ENCODE data around the gene EIF2S1. TPM values are rescaled to one million over a fixed set of nuclear protein-coding genes. Genes with fewer than 3 reads are reported as not detected.
"Not testable (repeated sequence)": the region's sequence is repeated elsewhere in the genome, so short reads cannot be mapped to it uniquely, and the experiment has no call there.

EIF2S1 gene
- total RNA-seq, 1 donor from 2014 or later = 92.8 TPM

DNA sequence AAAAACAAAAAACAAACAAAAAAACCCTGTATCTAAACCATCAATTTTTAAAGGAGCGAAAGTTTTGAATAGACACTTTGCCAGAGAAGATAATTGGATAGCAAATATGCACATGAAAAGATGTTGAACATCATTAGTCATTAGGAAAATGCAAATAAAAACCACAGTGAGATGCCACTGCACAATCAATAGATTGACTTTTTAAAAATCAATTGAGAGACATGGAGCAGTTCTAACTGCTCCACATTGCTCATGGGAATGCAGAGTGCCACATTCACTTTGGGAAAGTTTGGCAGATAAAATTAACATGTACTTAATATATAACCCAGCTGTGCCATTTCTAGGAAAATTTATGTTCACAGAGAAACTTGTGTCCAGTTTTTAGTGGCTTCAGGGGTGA is 12.7 kb downstream of the EIF2S1 start:
- no peak for DNase-seq

DNA sequence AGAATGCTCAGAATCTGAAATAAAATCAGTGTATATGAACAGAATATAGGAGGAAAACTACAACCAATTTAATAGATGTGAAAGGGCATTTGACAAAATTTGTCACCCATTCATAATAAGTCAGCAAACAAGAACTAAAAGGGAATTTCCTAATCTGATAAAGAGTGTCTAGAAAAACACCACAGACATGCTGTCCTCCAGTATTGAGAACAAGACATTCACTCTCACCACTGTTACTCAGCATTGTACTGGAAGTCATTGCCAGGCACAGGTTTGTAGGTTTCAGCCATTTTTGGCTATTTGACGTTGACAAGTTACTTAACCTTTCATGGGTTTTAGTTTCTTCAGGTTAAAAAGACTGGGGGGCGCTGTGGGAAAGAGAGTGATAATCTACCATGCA is 13.2 kb downstream of the EIF2S1 start:
- no peak for DNase-seq

DNA sequence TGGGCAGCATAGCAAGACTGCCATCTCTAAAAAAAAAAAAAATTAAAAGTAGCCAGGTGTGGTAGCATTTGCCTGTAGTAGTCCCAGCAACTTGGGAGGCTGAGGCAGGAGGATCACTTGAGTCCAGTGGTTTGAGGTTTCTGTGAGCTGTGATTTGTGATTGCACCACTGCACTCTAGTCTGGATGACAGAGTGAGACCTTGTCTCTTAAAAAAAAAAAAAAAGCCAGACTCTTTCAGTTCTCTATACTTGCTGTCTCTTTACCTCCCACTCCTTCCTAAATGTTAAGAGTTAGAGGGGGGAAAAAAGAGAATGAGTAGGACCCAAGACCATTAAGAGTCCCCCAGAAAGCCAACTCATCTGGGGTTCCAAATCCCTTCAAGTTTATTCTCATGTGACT is 17.8 kb downstream of the EIF2S1 start:
- no peak for DNase-seq

DNA sequence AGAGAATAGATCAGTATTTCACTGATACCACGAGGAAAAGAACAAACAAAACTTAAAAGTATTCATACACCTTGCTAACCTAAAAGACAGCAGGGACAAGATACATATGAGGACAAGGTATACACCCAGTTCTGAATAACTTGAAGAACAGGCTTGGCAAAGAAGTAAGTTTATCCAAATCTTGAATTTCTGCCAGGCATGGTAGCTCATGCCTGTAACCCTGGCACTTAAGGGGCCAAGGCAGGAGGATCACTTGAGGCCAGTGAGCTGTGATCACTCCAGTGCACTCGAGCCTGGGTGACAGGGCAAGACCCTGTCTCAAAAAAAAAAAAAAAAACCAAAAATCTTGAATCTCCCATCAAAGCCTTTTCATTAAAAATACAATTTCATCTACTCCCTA is 25.0 kb downstream of the EIF2S1 start:
- no peak for DNase-seq

DNA sequence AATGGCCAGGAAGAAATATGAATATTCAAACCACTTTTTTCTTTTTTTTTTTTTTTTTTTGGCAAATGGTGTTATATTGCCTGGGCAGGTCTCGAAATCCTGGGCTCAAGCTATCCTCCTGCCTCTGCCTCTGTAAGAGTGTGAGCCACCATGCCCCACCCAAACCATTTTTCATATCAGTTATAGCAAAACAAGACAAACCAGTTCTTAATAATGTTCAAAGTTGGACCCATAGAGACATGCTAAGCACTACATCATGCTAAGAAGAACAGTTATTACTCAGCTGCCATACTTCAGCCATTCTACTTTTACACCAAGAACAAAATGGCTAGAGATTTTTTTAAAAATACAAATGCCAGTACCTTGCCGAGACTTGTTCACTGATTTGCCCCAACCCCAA is 25.5 kb downstream of the EIF2S1 start:
- no peak for DNase-seq

DNA sequence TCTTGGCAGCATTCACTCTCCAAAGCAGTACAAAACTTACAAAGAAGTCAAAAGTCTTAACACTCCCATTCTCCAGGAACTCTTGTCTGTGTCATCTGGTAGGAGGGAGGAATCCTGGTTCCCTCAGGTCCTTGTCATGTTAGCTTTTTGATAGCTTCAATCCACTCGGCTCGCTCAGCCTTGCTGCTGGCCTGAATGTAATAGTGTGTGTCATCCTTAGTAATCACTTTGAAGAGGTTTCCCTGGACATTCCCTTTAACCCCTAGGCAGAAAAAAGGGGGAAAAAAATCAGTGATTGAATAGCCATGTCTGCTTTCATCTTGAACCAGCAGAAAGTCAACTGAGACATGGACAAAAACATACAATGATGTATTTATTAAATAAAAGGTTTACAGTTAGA is 27.1 kb downstream of the EIF2S1 start:
- DNase-seq = no peak

DNA sequence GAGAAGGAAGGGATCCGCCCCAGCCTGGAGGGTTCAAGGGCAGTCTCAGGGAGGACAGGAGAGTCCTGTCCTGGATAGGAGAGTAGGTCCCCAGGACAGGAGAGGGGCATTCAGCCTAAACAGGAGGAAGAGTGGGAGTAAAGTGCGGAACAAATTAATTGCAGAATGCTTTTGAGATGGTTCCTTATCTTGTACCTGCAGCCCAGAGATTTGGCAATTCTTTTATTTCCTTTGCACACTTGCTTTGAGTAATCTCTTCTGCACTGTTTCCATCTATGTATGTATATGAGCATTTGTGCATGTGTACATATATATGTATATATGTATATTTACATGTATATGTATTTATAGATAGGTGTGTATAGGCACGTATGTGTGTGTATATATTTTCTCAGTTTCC is 29.1 kb downstream of the EIF2S1 start:
- DNase-seq = no peak

DNA sequence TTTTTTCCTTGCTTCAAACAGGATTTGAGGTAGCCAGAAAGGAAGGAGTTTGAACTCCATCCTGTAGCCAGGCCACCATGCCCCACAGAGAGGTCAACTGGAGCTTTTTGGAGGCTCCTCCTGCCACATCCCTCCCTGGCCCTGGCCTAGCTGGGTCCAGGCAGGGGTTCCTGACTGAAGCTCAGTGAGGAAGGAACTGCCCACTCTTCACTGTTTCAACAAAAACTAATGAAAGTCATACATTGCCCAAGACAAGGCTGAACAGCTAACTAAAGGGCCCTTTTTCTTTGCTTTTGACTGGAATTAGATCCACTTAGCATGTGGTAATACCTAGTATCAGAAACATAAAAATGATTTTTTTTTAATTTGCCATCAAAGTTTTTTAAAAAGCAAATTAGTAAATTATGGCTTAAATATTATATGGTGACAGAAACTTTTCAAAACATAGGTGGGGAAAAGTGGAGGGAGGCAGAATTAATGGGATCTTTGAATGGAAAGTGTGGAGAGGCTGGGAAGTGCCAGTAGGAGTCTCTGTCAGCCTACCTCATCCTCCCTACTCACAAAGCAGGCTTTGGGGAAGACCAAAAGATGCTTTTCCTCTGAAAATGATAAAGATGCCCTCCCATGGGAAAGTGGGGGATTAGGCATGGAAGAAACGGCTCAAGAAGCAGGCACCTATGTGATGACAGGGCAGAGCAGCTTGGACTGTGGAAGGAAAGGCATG is 29.8 kb downstream of the EIF2S1 start:
- DNase-seq = no peak

DNA sequence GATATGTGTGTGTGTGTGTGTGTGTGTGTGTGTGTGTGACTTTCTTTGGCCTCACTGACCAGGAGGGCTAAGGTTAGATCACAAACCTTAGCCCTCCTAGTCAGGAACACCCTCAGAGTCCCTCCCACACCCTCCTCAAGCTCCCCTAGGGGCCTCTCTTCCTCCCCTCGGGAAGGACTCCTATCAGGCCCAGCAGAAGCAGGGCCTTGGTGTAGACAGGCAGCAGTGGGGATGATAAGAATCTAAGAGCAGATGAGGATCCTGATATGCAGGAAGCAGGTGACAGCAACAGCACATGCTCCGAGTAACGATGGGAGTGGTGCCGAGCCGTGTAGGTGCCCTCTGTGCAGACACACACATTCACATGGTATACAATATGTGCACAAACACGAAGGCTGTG is 31.1 kb downstream of the EIF2S1 start:
- no peak for DNase-seq

DNA sequence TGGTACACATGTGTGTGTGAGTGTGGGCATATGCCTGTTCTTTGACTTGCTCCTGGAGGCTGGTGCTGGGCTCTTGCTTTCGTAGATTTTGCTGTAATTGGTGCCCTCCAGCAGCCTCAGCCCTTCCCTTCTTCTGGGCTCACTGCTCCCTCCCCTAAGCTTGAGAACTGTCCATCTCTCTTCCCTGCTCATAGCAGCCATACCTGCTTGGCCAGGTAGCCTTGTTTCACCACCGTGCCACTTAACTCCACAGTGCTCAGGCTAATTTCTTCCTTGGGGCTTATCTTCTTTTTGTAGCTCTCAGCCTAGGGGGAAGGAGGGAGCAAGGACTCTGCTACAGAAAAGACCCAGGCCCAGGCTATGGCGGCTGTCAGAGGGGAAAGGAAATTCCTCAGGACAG is 32.0 kb downstream of the EIF2S1 start:
- DNase-seq = no peak

DNA sequence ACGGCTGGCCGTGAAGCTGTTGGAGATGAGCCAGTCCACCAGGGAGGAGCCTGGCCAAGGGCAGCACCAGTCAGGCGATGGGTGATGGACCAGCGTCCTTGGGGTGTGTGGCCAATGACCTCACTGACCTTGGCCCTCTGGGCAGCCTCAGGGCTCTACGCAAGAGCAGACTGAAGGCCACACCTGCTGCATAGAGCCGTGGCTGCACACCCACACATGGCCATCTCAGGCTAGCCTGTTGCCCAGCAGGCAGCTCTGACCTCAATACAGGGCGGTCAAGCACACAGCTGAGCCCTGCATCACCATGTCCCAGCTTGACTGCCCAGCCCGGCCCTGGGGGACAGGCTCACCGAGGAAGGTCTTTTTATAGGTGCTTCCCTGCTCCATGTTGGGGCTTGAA is 32.7 kb downstream of the EIF2S1 start:
- DNase-seq = no peak

DNA sequence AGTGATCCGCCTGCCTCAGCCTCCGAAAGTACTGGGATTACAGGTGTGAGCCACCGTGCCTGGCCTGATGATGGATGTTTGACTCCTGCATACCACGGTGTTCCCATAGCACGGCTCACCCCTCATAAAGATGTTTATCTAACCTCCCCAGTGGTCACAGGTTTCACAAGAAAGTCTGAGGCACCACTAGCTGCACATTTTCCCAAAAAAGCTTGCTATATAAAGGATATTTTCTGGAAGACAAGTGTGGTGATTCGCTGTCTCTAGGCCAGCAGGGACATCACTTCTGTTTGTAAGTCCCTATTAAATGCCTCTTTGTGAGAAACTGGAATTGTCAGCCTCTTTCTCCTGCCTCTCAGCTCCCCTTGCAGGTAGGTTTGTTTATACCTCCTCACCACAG is 33.6 kb downstream of the EIF2S1 start:
- DNase-seq = no peak

DNA sequence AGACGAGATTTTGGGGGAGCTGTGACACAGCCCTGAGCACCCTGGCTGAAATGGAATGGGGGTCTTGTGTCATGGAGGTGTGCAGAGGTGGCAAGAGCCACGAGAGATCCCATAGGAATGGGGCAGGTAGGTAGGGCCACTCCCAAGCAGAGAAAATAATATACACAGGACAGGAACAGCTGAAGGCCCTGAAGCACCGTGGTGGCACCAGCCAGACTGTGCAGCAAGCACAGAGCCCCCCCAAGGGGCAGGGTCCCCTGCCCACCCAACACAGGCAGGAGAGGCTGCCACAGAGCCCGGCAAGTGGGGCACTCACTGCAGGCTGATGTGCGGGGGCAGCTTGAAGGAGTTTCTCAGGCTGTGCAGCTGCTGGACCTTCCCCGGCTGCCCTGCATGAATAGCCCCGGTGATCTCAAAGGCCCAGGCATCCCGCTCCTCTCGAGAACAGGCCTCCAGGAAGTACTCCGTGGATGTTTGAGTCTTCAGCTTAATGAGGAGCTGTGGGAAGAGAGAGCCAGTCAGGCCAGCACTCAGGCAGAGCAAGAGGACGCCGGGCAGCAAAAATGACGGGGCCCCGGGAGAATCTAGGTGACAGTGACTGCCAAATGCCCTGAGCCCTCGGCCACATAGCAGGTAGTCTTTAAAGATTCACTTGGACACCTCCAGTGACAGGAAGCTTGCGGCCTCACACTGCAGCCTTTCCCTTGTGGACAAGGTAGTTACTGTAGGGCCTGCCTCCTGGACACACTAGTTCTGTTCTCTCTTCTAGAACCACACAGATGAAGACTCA is 35.2 kb downstream of the EIF2S1 start:
- no peak for DNase-seq

DNA sequence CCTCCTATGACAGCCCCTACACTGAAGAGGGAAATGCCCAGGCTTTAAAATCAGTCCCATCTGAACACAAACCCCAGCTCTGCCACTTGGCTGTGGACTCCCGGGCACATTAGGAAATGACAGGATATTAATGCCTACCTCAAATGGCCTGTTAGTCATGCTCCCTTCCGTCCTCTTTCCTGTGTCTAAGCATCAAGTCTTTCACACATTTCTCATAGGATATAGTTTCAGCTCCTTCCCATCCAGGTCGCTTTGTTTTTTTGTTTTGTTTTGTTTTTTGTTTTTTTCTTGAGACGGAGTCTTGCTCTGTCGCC is 35.7 kb downstream of the EIF2S1 start:
- DNase-seq = no peak

DNA sequence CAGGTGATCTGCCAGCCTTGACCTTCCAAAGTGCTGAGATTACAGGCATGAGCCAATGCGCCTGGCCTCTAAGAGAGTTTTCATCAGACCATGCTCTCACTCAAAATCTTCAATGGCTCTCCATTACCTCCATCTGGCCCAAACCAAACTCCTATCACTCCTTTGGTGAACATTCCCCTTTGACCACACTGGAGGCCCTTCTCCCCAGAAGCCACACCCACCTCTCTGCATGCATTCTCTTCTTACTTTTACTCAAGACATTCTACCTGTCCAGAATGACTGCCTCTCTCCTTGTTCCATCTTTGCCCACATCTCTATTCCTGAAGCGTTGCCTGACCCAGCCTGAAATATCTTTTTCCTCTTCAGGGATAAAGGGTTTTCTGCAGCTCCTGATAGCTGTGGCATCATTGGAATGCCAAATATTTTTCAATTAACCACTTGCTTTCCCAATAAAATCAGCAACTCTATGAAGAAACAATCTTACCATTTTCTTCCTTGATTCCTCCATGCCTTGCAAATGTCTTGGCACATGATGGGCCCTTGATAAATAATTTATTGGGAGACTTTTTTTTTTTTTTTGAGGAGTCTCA is 36.3 kb downstream of the EIF2S1 start:
- DNase-seq = no peak

DNA sequence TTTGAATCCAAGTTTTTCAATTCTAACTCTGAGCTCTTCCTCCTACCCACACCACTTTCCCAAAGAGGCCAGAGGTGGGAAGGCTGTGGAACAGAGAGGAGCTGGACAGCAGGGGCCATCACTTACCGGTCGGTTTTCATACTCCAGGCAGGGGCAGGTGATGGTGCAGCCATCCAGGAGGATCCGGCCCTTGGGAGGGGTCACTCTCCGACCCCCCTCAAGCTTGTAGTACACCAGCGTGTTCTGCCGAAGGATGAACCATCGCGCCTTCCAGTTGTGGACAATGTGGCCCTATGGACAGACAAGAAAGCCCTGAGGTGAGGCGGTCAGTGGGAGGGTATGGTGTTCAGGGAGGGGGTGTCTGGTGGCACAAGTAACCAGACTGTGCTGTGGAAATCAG is 37.4 kb downstream of the EIF2S1 start:
- DNase-seq = no peak

DNA sequence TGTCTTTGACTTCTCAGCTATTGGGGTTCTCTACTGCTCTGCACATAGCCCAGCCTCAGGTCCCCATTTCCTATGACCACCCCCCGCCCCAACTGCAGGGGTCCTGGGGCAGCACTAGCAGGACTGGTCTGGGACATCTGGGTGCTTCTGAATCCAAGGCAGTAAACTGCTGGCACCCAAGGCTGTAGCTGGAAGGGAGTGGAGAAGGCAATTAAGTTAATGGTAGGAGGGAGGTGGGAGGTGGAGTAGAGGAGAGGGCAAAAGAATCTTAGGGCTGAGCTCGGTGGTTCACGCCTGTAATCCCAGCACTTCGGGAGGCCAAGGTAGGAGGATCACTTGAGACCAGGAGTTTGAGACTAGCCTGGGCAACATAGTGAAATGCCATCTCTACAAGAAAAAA is 40.3 kb downstream of the EIF2S1 start:
- DNase-seq = no peak

DNA sequence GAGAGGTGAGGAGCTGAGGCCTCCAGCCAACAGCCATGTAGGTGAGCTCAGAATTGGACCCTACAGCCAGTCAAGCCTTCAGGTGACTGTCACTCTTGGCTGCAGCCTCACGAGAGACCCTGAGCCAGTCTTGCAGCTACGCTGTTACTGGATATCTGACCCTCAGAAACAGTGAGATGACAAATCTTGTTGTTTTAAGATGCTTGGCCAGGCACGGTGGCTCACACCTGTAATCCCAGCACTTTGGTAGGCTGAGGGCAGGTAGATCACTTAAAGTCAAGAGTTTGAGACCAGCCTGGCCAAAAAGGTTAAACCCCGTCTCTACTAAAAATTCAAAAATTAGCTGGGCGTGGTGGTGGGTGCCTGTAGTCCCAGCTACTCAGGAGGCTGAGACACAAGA is 45.6 kb downstream of the EIF2S1 start:
- DNase-seq = no peak

DNA sequence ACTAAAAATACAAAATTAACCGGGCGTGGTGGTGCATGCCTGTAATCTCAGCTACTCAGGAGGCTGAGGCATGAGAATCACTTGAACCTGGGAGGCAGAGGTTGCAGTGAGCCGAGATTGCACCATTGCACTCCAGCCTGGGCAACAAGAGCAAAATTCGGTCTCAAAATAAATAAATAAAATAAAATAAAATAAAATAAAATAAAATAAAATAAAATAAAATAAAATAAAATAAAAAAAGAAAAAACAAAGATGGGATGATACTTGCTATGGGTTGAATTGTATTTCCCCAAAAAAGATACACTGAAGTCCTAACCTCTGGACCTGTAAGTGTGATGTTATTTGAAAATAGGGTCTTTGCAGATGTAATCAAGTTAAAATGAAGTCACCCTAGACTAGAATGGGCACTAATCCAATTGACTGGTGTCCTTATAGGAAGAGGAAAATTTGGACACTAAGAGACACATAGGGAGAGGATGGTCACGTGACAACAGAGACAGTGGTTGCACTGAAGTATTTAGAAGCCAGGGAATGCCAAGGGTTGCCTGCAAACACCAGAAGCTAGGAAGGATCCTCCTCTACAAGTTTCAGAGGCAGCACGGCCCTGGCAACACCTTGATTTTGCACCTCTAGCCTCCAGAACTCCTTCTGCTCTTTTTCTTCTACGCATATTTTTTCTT is 48.1 kb downstream of the EIF2S1 start:
- not testable (repeated sequence) for DNase-seq

DNA sequence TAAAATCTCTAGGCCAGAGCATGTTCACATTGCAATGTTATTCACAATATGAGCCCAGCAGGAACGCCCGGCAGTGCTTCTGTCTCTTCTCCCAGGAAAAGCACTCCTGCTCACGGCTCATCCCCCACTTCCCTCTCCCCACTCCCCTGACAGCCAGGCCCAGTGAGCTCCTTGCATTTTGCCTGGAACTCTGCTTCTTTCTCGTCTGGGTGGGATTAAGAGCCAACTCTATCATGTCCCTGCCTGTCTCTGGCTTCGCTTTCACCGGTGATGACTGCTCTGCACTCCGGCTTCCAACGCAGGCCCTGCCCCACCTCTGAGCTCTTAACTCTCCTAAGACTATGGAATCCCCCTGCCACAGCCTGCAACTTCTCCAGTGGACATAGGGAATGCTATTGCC is 49.3 kb downstream of the EIF2S1 start:
- no peak for DNase-seq

DNA sequence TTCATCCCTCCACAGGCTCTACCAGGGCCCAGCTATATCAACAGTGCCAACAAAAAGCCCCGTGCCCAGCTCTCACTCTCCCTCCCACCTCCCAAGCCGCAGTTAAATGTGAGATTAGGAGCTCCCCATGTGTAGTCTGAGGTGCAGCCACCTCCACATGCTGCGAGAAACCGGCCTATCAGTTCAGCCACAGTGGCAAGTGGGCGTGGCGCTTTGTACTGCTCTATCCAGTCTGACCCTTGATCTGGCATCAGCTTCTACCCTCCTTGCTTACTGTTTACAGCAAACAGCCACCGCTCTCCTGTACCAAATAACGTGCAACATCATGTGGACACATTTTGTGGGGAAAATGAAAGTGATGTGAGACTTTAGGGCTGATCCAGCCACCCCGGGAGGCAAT is 50.2 kb downstream of the EIF2S1 start:
- no peak for DNase-seq

DNA sequence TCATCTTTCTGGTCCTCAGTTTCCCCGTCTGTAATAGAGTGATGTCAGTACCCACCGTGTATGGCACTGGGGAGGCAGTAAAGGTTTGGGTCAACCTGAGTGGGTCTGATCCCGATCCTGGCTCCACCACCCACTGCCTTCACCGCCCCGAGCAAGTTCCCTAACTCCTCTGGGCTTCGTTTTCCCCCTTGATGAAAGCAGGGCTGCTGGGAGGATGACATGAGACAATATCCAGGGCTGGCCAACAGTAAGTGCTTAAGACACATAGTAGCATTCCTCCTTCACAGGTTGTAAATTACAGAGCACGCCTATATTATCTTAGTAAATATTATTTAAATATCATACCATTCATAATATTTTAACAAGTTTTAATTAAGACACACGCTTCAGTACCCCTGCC is 51.2 kb downstream of the EIF2S1 start:
- DNase-seq = no peak

DNA sequence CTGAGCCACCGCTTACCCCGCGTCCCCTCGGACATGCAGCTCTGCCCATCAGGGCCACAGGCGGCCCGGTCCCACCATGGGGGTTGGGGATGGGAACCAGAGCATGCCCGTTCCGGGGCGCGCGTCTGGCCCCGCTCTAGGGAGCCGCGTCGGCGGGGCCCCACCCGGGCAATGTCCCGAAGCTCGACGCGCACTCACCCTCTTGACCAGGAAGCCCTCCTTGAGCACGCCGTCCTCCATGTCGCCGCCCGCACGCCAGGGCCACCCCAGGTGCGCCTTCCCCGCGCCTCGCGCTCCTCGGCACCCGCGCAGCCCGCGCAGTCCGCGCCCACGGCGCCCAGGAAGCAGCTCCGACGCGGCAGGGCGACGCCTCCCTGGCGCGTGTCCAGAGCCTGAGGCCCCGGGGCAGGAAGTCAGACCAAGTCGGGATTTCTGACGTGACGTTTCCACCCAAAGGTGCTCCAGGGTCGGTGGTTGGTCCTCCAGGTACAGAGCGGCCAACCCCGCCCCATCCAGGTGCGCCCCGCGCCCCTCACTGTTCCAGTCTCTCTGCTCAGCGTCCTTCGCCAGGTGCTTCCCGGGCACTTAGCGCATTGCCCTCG is 51.8 kb downstream of the EIF2S1 start, which contains the start of gene PLEK2:
TSS of gene PLEK2 (minus strand) at position 346 of the 602 bp plus-strand sequence. CDS start at position 240, 106 bp downstream.
- DNase-seq = no peak
